H1 (cell line): ENCODE results near the gene PTCSC3. TPM values are rescaled to one million over a fixed set of nuclear protein-coding genes. Genes with fewer than 3 reads are reported as not detected.

Experiments
- CTCF ChIA-PET: fragments of 300-600 bp; sonication (Branson Sonifier 250); formaldehyde crosslinking; loops from one replicate; lab custom pipeline; 2021; ENCODE audit not compliant: partially characterized antibody; lab: Charles Lee
- POLR2A ChIA-PET: fragments of 300-600 bp; sonication (Branson Sonifier 250); formaldehyde crosslinking; loops from one replicate; lab custom pipeline; 2021; ENCODE audit warnings: inconsistent platforms; ENCODE audit not compliant: partially characterized antibody; lab: Charles Lee
- DNase-seq, 2 experiments: peaks; one replicate each; pipeline versions ENCODE4 v3.0.0 to v3.0.0-alpha.2; 2010 to 2022; ENCODE audit warnings: low spot score in 2 of 2, low read depth in 1 of 2, mixed read lengths in 1 of 2
- FAIRE-seq: peaks from 2 replicates; lab custom pipeline; 2011; peaks lifted over from hg19 to GRCh38; lab: Jason Lieb, UNC
- H2AFZ ChIP-seq: 2 replicates; pipeline ENCODE4 v1.8.1; 2012; ENCODE audit warnings: low read length, inconsistent platforms
- H2AK5ac ChIP-seq: 2 replicates; pipeline ENCODE4 v1.6.1; 2013; ENCODE audit warnings: low read depth, low read length
- H2BK120ac ChIP-seq: replicated peaks from 2 replicates; pipeline ENCODE3; 2013; ENCODE audit warnings: low read depth, low read length, inconsistent platforms
- H2BK12ac ChIP-seq: 2 replicates; pipeline ENCODE4 v1.6.1; 2013; ENCODE audit warnings: low read depth, low read length
- H2BK15ac ChIP-seq: 2 replicates; pipeline ENCODE4 v1.6.1; 2013; ENCODE audit warnings: low read length
- H2BK20ac ChIP-seq: 2 replicates; pipeline ENCODE4 v1.6.1; 2013; ENCODE audit warnings: low read length
- H2BK5ac ChIP-seq: 2 replicates; pipeline ENCODE4 v1.6.1; 2013; ENCODE audit warnings: low read depth, low read length
- H3K14ac ChIP-seq: 2 replicates; pipeline ENCODE4 v1.6.1; 2013; ENCODE audit warnings: inconsistent platforms; ENCODE audit not compliant: insufficient read length
- H3K18ac ChIP-seq: 2 replicates; pipeline ENCODE4 v1.6.1; 2013; ENCODE audit warnings: low read length; ENCODE audit errors: extremely low read depth
- H3K23ac ChIP-seq: 2 replicates; pipeline ENCODE4 v1.6.1; 2013; ENCODE audit warnings: inconsistent platforms; ENCODE audit not compliant: insufficient read length
- H3K23me2 ChIP-seq: 2 replicates; pipeline ENCODE4 v1.6.1; 2013; ENCODE audit warnings: low read depth, low read length
- H3K27ac ChIP-seq: 2 replicates; pipeline ENCODE4 v1.6.1; 2011; ENCODE audit warnings: low read depth, low read length, inconsistent platforms
- H3K27me3 ChIP-seq, 4 experiments: replicated peaks in 1 of 4; 1 replicate in 1 of 4; 2 replicates in 3 of 4; pipeline versions ENCODE4 v1.6.1 to v1.8.1; 2011 to 2013; ENCODE audit warnings: low read length in 3 of 4, mild to moderate bottlenecking in 3 of 4, inconsistent platforms in 2 of 4, mixed read lengths in 2 of 4, moderate library complexity in 1 of 4; ENCODE audit not compliant: control insufficient read depth in 3 of 4, insufficient read depth in 3 of 4; ENCODE audit errors: extremely low read depth in 1 of 4
- H3K36me3 ChIP-seq, 4 experiments: 2 replicates each; pipeline versions ENCODE4 v1.6.1 to v1.8.1; 2011 to 2013; ENCODE audit warnings: mild to moderate bottlenecking in 4 of 4, low read length in 3 of 4, moderate library complexity in 2 of 4, control low read depth in 1 of 4, inconsistent platforms in 1 of 4; ENCODE audit not compliant: insufficient read depth in 4 of 4, control insufficient read depth in 2 of 4
- H3K4ac ChIP-seq: replicated peaks from 2 replicates; pipeline ENCODE3; 2013; ENCODE audit warnings: low read length, low read depth, mixed read lengths, inconsistent platforms; ENCODE audit not compliant: insufficient read length
- H3K4me1 ChIP-seq, 4 experiments: replicated peaks in 1 of 4; 1 replicate in 1 of 4; 2 replicates in 3 of 4; pipeline versions ENCODE4 v1.6.1 to v1.8.1; 2011 to 2013; ENCODE audit warnings: low read length in 3 of 4, inconsistent platforms in 2 of 4, mixed read lengths in 1 of 4; ENCODE audit not compliant: insufficient read depth in 4 of 4, control insufficient read depth in 3 of 4
- H3K4me2 ChIP-seq, 2 experiments: 2 replicates each; pipeline versions ENCODE4 v1.6.1 to v1.8.1; 2011 to 2013; ENCODE audit warnings: low read depth in 2 of 2, low read length in 2 of 2, control low read depth in 1 of 2, inconsistent platforms in 1 of 2, mild to moderate bottlenecking in 1 of 2; ENCODE audit not compliant: insufficient read depth in 1 of 2
- H3K4me3 ChIP-seq, 4 experiments: fragments of 200-600, 300-600 bp in 1 of 4; sonication (generic), shearing (Covaris generic), sonication (Bioruptor Twin) in 1 of 4; 2 replicates each; pipeline versions ENCODE4 v1.5.1 to v1.8.1; 2011 to 2016; ENCODE audit warnings: low read length in 4 of 4, low read depth in 3 of 4, control low read depth in 2 of 4, inconsistent platforms in 2 of 4, mild to moderate bottlenecking in 2 of 4, mixed read lengths in 1 of 4, moderate library complexity in 1 of 4; ENCODE audit not compliant: insufficient read depth in 2 of 4; ENCODE audit errors: extremely low read depth in 1 of 4
- H3K56ac ChIP-seq: replicated peaks from 2 replicates; pipeline ENCODE3; 2013; ENCODE audit warnings: low read depth, mild to moderate bottlenecking, mixed read lengths, low read length, inconsistent platforms; ENCODE audit not compliant: insufficient read length
- H3K79me1 ChIP-seq: 2 replicates; pipeline ENCODE4 v1.6.1; 2013; ENCODE audit warnings: low read depth, low read length, control low read depth
- H3K79me2 ChIP-seq, 2 experiments: 2 replicates each; pipeline versions ENCODE4 v1.6.1 to v1.8.1; 2012 to 2013; ENCODE audit warnings: low read length in 2 of 2, mild to moderate bottlenecking in 2 of 2, inconsistent platforms in 1 of 2; ENCODE audit not compliant: insufficient read depth in 2 of 2, control insufficient read depth in 1 of 2
- H3K9ac ChIP-seq, 4 experiments: replicated peaks in 1 of 4; 1 replicate in 1 of 4; 2 replicates in 3 of 4; pipeline versions ENCODE4 v1.6.1 to v1.8.1; 2011 to 2013; ENCODE audit warnings: low read depth in 3 of 4, low read length in 3 of 4, control low read depth in 2 of 4, mild to moderate bottlenecking in 2 of 4, moderate library complexity in 2 of 4, inconsistent platforms in 1 of 4; ENCODE audit errors: extremely low read depth in 1 of 4
- H3K9me3 ChIP-seq, 2 experiments: 2 replicates each; pipeline versions ENCODE4 v1.6.1 to v1.8.1; 2012 to 2013; ENCODE audit warnings: mild to moderate bottlenecking in 2 of 2, moderate library complexity in 2 of 2, control low read depth in 1 of 2, inconsistent platforms in 1 of 2, low read depth in 1 of 2, low read length in 1 of 2, mixed read lengths in 1 of 2; ENCODE audit not compliant: insufficient read depth in 2 of 2
- H4K20me1 ChIP-seq, 2 experiments: replicated peaks in 1 of 2; 2 replicates each; pipeline versions ENCODE3 to v1.8.1; 2011 to 2013; ENCODE audit warnings: inconsistent platforms in 2 of 2, low read length in 2 of 2, mild to moderate bottlenecking in 1 of 2; ENCODE audit not compliant: insufficient read depth in 2 of 2, control insufficient read depth in 1 of 2
- H4K5ac ChIP-seq: 2 replicates; pipeline ENCODE4 v1.6.1; 2013; ENCODE audit warnings: low read length, low read depth, mixed read lengths, inconsistent platforms; ENCODE audit not compliant: insufficient read length
- H4K8ac ChIP-seq: 2 replicates; pipeline ENCODE4 v1.8.0; 2013; ENCODE audit warnings: mild to moderate bottlenecking, moderate library complexity, low read length, inconsistent platforms; ENCODE audit not compliant: insufficient read depth; ENCODE audit errors: extremely low read depth
- H4K91ac ChIP-seq: replicated peaks from 2 replicates; pipeline ENCODE3; 2013; ENCODE audit warnings: low read length, mixed read lengths, inconsistent platforms; ENCODE audit not compliant: insufficient read length
- KDM1A ChIP-seq: fragments of 200-600, 300-600 bp; sonication (generic); IDR thresholded peaks from 2 replicates; pipeline ENCODE4 v1.7.1; 2016; ENCODE audit warnings: mild to moderate bottlenecking, low read length, borderline replicate concordance
- RAD21 ChIP-seq, 2 experiments: IDR thresholded peaks in 1 of 2; conservative IDR thresholded peaks in 1 of 2; 2 replicates each; pipeline ENCODE4 v1.6.1; 2011; ENCODE audit warnings: low read depth in 2 of 2, low read length in 2 of 2, improper control_type of control experiment in 1 of 2, inconsistent platforms in 1 of 2, mild to moderate bottlenecking in 1 of 2, moderate library complexity in 1 of 2
- WGBS, 2 experiments: shearing (Covaris generic) in 1 of 2; methylation state at CpG; one replicate each; pipeline versions ENCODE4 v1.1.6 to v1.1.7; 2013 to 2015; ENCODE audit warnings: low lambda C conversion rate in 2 of 2, mixed read lengths in 2 of 2, inconsistent platforms in 1 of 2, low coverage in 1 of 2, missing lambda C conversion rate in 1 of 2; ENCODE audit not compliant: insufficient replicate concordance in 2 of 2, insufficient coverage in 1 of 2, insufficient read length in 1 of 2; ENCODE audit errors: extremely low coverage in 1 of 2, missing lambda C conversion rate in 1 of 2; 5-methylcytosine and 5-hydroxymethylcytosine counted together
- polyA plus RNA-seq, 7 experiments: library from polyadenylated mRNA; depleted of rRNA in 3 of 7; stranded (reverse) in 5 of 7; unstranded in 2 of 7; fragments of >200 nt in 5 of 7; fragments of 200-250 nt in 2 of 7; gene quantifications; 1 replicate in 5 of 7; 2 replicates in 1 of 7; 4 replicates in 1 of 7; pipeline versions ENCODE4 v1.2.1 to v1.2.3, GENCODE V29; 2011 to 2013; ENCODE audit warnings: missing spikeins in 2 of 7, mixed read lengths in 2 of 7
- total RNA-seq: library from RNA; stranded (reverse); fragmentation: NEBNext Ultra II Directional; extraction: Animal tissue kit (Norgen Biotek cat#: 25700); gene quantifications from 2 replicates; pipeline ENCODE4 v1.2.1, GENCODE V29; 2021

The PTCSC3 gene
- total and polyA plus RNA-seq, 2 of the 8 experiments (the other 6 are each of a cell fraction or from before 2014, with no cell fraction given), result not detected

GRCh38 chr14:36099619-36100018 lies 76.9 kb downstream of the PTCSC3 start:
- Histone ChIP-seq H2AK5ac (no peak overlapping the region), H4K5ac (no peak overlapping the region), H3K9ac (no peak overlapping the region), H2BK20ac (no peak overlapping the region), H3K4me1 (no peaks in the 10 kb centered on the region), H3K79me2 (no peaks in the 10 kb centered on the region), H3K9me3 (no peaks in the 10 kb centered on the region), H3K18ac (no peak overlapping the region), H4K8ac (no peak overlapping the region), H2BK120ac (no peak overlapping the region), H3K14ac (no peak overlapping the region), H3K4ac (no peak overlapping the region), H3K23me2 (no peaks in the 10 kb centered on the region; the same call in 1 of the 2 replicates), H3K4me3 (no peak overlapping the region), H2BK5ac (no peak overlapping the region), H4K91ac (no peak overlapping the region), H4K20me1 (no peaks in the 10 kb centered on the region), H3K36me3 (no peaks in the 10 kb centered on the region), H3K56ac (no peak overlapping the region), H3K23ac (no peak overlapping the region), H3K27ac (no peak overlapping the region), H3K4me2 (no peak overlapping the region), H2BK15ac (no peak overlapping the region), H2BK12ac (no peak overlapping the region), H2AFZ (no peak overlapping the region), H3K79me1 (no peaks in the 10 kb centered on the region), H3K27me3 (no peaks in the 10 kb centered on the region)
- FAIRE-seq (no peak), DNase-seq (no peak)
- ChIA-PET POLR2A (no interaction called here), CTCF (interaction anchor here (0.6 to 1.3 kb wide), 6 partner anchors 18 to 278 kb away, joined by 3 to 4 read pairs (median 3); no protein-coding TSS in a partner anchor)
- 90% methylated on average over 4 of the region's 4 CpGs; no CpG with 5 or more reads in 1 of the 2 experiments for WGBS, 2 experiments
- TF ChIP-seq KDM1A, result no peak
- no peak for TF ChIP-seq RAD21 (IDR thresholded peaks at IDR 0.05 in 1 of 2, conservative IDR thresholded peaks at IDR 0.05 in 1 of 2; ENCODE audit: low read depth in 2 of 2, low read length in 2 of 2)
